ENCODE data around the gene LHFPL2.

The LHFPL2 gene

GRCh38 chr5:78594610-78595457, 53.7 kb downstream of the LHFPL2 start:
- no peak for DNase-seq (ENCODE audit: low read depth)

GRCh38 chr5:78594021-78594420, 54.6 kb downstream of the LHFPL2 start:
- no peak for DNase-seq (ENCODE audit: low read depth)

- DNase-seq (ENCODE audit: low read depth): no peak
Observed at GRCh38 chr5:78593465-78593864, 55.1 kb downstream of the LHFPL2 start.

- DNase-seq (ENCODE audit: low read depth): no peak
Observed at GRCh38 chr5:78592735-78593386, 55.7 kb downstream of the LHFPL2 start.

GRCh38 chr5:78591972-78592700, 56.4 kb downstream of the LHFPL2 start:
- no peak for DNase-seq (ENCODE audit: low read depth)

GRCh38 chr5:78591138-78591612, 57.4 kb downstream of the LHFPL2 start:
- no peak for DNase-seq (ENCODE audit: low read depth)

- no peak for DNase-seq (ENCODE audit: low read depth)
Observed at GRCh38 chr5:78589923-78590322, 58.6 kb downstream of the LHFPL2 start.

- DNase-seq (ENCODE audit: low read depth): no peak
Observed at GRCh38 chr5:78588507-78588906, 60.1 kb downstream of the LHFPL2 start.

GRCh38 chr5:78587775-78588291, 60.7 kb downstream of the LHFPL2 start:
- DNase-seq (ENCODE audit: low read depth): no peak

- DNase-seq (ENCODE audit: low read depth): no peak
Observed at GRCh38 chr5:78587081-78587774, 61.3 kb downstream of the LHFPL2 start.

- no peak for DNase-seq (ENCODE audit: low read depth)
Observed at GRCh38 chr5:78586251-78586650, 62.3 kb downstream of the LHFPL2 start.

- no peak for DNase-seq (ENCODE audit: low read depth)
Observed at GRCh38 chr5:78578015-78578414, 70.6 kb downstream of the LHFPL2 start.

- no peak for DNase-seq (ENCODE audit: low read depth)
Observed at GRCh38 chr5:78577071-78577807, 71.3 kb downstream of the LHFPL2 start.

- DNase-seq (ENCODE audit: low read depth): no peak
Observed at GRCh38 chr5:78576376-78576775, 72.2 kb downstream of the LHFPL2 start.

GRCh38 chr5:78574731-78575161, 73.8 kb downstream of the LHFPL2 start:
- no peak for DNase-seq (ENCODE audit: low read depth)

GRCh38 chr5:78574131-78574673, 74.4 kb downstream of the LHFPL2 start:
- DNase-seq (ENCODE audit: low read depth): no peak

- no peak for DNase-seq (ENCODE audit: low read depth)
Observed at GRCh38 chr5:78573318-78573717, 75.3 kb downstream of the LHFPL2 start.

- DNase-seq (ENCODE audit: low read depth): no peak
Observed at GRCh38 chr5:78570646-78571045, 77.9 kb downstream of the LHFPL2 start.

GRCh38 chr5:78569441-78569840, 79.1 kb downstream of the LHFPL2 start:
- DNase-seq (ENCODE audit: low read depth): no peak

- no peak for DNase-seq (ENCODE audit: low read depth)
Observed at GRCh38 chr5:78568676-78569075, 79.9 kb downstream of the LHFPL2 start.

GRCh38 chr5:78568212-78568611, 80.4 kb downstream of the LHFPL2 start:
- DNase-seq (ENCODE audit: low read depth): no peak

All from activated gamma-delta T cell treated with anti-CD3 and anti-CD28 coated beads, Interleukin-2, amount 50 U/mL, for 16 hours (primary cell).